Smooth muscle cell (in vitro differentiated cells): ENCODE measurements around the gene NKX6-2. TPM values are rescaled to one million over a fixed set of nuclear protein-coding genes. Genes with fewer than 3 reads are reported as not detected.

Source experiments
- DNase-seq: peaks from one replicate; lab custom pipeline; 2025; ENCODE audit not compliant: unreplicated experiment; lab: John Stamatoyannopoulos, UW
- H2AFZ ChIP-seq: fragments of 200-600 bp; sonication (generic); 2 replicates; pipeline ENCODE4 v1.6.0; 2016; ENCODE audit warnings: antibody characterized with exemption, low read depth, mild to moderate bottlenecking
- H3F3A ChIP-seq: fragments of 200-600 bp; sonication (generic); 2 replicates; pipeline ENCODE4 v1.6.0; 2017; ENCODE audit warnings: antibody characterized with exemption, low read depth
- H3K27ac ChIP-seq: fragments of 200-600 bp; sonication (generic); 2 replicates; pipeline ENCODE4 v1.5.1; 2016; ENCODE audit warnings: low read depth, mild to moderate bottlenecking
- H3K27me3 ChIP-seq: fragments of 200-600 bp; sonication (generic); 2 replicates; pipeline ENCODE4 v1.6.1; 2016; ENCODE audit warnings: low read depth, mild to moderate bottlenecking
- H3K36me3 ChIP-seq: fragments of 200-600 bp; sonication (generic); 2 replicates; pipeline ENCODE4 v1.5.1; 2016; ENCODE audit warnings: low read depth
- H3K4me1 ChIP-seq: fragments of 200-600 bp; sonication (generic); 2 replicates; pipeline ENCODE4 v1.5.1; 2016; ENCODE audit warnings: low read depth
- H3K4me2 ChIP-seq: fragments of 200-600 bp; sonication (generic); 2 replicates; pipeline ENCODE4 v1.6.0; 2016; ENCODE audit warnings: mild to moderate bottlenecking
- H3K4me3 ChIP-seq: fragments of 200-600 bp; sonication (generic); 2 replicates; pipeline ENCODE4 v1.5.1; 2016; ENCODE audit warnings: mild to moderate bottlenecking
- H3K79me2 ChIP-seq: fragments of 200-600 bp; sonication (generic); 2 replicates; pipeline ENCODE4 v1.6.0; 2016; ENCODE audit warnings: low read depth, mild to moderate bottlenecking
- H3K9ac ChIP-seq: fragments of 200-600 bp; sonication (generic); 2 replicates; pipeline ENCODE4 v1.6.0; 2016; ENCODE audit warnings: low read depth
- H3K9me3 ChIP-seq: fragments of 200-600 bp; sonication (generic); replicated peaks from 2 replicates; pipeline ENCODE4 v1.5.1; 2016; ENCODE audit warnings: low read depth
- H4K20me1 ChIP-seq: fragments of 200-600 bp; sonication (generic); 2 replicates; pipeline ENCODE4 v1.6.0; 2016; ENCODE audit warnings: low read depth
- WGBS: methylation state at CpG from one replicate; pipeline ENCODE4 v1.1.7; 2016; ENCODE audit warnings: low lambda C conversion rate; 5-methylcytosine and 5-hydroxymethylcytosine counted together
- polyA plus RNA-seq: library from polyadenylated mRNA; unstranded; fragments of >200 nt; fragmentation: Nextera tagmentation; extraction: Ambion mirVana; gene quantifications from 2 replicates; pipeline ENCODE4 v1.2.1, GENCODE V29; 2016
- total RNA-seq: library from RNA; depleted of rRNA; stranded (reverse); fragments of >200 nt; gene quantifications from 2 replicates; pipeline ENCODE4 v1.2.3, GENCODE V29; 2014
- TF ChIP-seq, protein P1 (sequence below): fragments of 200-600 bp; sonication (generic); IDR thresholded peaks from 2 replicates; pipeline ENCODE4 v1.5.1; 2017; ENCODE audit warnings: borderline replicate concordance, mild to moderate bottlenecking, antibody characterized with exemption; ENCODE audit not compliant: insufficient read depth, poor library complexity, severe bottlenecking

NKX6-2 gene
- total and polyA plus RNA-seq, 2 experiments from 2014 or later: 12.7 TPM; not detected in 1

DNA sequence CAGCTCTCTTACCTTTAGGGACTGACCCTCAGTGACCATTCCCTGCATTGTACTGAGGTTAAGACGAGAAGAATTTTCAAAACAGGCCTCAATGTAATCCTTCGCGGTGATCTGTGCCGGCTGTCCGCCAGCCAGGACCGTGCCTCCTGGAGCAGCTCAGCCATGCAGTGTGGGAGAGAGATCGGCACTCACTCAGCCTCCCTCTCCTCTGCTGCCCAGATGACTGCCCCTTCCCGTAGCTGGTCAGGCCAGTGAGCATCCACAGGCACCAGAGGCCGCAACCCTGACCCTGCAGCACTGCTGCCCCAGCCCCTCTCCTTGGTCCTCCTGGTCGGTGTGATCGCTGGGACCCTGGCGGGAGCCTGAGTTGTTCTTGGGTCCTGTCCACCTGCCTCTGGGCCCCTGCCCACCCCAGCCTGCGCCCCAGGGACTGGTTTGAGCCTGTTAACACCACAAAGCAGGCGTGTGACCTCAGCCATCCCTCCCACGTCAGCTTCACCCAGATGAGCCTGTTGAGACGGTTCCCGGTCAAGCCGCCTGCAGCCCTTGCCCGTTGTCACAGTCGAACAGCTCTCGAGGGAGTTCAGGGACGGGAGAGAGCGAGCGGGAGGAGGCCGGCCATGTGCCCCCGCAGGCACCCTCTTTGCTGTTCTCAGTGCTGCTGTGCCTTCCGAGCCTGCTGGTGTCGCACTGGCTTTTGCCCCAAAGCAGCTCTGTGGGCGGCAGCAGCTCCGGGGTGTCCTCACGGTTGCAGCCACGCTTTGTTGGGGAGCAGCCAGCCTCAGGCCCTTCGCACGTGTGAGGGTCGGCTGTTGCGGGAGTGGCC lies 37.2 kb downstream of the NKX6-2 start:
- TF ChIP-seq, protein P1, sequence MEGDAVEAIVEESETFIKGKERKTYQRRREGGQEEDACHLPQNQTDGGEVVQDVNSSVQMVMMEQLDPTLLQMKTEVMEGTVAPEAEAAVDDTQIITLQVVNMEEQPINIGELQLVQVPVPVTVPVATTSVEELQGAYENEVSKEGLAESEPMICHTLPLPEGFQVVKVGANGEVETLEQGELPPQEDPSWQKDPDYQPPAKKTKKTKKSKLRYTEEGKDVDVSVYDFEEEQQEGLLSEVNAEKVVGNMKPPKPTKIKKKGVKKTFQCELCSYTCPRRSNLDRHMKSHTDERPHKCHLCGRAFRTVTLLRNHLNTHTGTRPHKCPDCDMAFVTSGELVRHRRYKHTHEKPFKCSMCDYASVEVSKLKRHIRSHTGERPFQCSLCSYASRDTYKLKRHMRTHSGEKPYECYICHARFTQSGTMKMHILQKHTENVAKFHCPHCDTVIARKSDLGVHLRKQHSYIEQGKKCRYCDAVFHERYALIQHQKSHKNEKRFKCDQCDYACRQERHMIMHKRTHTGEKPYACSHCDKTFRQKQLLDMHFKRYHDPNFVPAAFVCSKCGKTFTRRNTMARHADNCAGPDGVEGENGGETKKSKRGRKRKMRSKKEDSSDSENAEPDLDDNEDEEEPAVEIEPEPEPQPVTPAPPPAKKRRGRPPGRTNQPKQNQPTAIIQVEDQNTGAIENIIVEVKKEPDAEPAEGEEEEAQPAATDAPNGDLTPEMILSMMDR: no peak
- Histone ChIP-seq H2AFZ (no peak overlapping the region), H3K9me3 (no peaks in the 10 kb centered on the region), H3K4me1 (peaks cover 21% of the 10 kb centered on the region), H3K4me2 (no peak overlapping the region), H4K20me1 (peaks cover 53% of the 10 kb centered on the region), H3K36me3 (no peaks in the 10 kb centered on the region), H3K79me2 (no peaks in the 10 kb centered on the region), H3K9ac (no peak overlapping the region), H3F3A (no peaks in the 10 kb centered on the region), H3K27me3 (no peaks in the 10 kb centered on the region), H3K4me3 (no peak overlapping the region), H3K27ac (no peak overlapping the region)
- DNase-seq: no peak
- WGBS: 93% methylated on average over 36 of the region's 36 CpGs

DNA sequence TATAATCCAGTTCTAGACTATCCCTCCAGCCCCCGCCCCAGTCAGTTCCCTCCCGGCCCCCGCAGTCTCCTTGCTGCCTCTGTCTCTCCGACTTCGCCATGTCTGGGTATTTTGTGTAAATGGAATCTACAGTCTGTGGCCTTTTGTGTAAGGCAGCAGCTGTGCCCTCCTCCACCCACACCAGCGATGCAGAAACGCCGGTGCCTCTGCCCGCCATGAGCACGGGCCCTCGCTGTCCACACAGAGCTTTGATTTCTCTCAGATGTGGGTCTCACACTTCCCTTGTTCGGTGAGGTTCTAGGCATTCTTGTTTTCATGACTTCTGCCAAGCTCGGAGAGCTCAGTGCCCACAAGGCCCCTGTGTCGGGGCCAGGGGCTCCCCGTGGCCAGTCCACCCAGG lies 37.8 kb downstream of the NKX6-2 start:
- TF ChIP-seq, protein P1: no peak

DNA sequence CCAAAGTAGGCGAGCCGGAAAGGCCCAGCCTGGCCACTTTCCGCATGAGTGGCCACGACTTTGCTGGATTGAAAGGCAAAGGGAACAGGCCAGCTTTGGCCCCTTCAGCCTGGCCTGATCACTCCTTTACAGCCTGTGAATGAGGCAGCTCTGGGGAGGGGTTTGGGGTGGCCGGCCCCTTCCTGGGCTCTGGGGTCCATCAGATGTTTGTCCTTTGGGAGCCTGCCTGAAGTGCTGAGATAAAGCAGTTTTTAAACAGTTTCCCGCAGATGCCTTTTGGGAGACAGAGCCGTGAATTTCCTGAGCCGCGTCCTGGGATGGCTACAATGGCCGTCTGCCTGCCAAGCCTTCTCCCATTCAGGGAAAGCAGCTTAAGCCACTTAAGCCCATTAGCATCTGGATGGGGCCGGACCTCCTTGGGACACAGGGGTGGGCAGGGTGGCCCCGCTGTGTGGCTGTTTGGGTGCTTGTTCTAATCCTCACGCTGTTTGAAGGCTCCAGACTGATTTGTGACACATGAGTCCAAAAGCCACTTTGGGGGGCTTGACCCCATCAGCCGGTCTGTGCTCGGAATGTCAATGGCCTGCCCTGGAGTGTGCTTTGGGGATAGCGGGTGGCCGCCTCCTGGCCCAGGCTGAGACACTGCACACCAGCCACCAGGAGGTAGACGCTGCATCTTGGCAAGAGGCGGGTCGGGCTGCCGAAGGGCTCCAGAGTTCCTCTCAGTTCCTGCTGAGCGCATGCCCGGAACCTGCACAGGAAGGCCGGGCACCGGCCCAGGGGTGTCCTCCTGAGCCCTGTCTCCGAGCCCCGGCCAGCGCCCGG lies 38.9 kb downstream of the NKX6-2 start:
- WGBS: 73% methylated on average over 29 of the region's 29 CpGs
- Histone ChIP-seq H3K79me2 (no peaks in the 10 kb centered on the region), H2AFZ (no peak overlapping the region), H3K9me3 (no peaks in the 10 kb centered on the region), H3K27me3 (no peaks in the 10 kb centered on the region), H4K20me1 (peaks cover 69% of the 10 kb centered on the region), H3K36me3 (no peaks in the 10 kb centered on the region), H3F3A (no peaks in the 10 kb centered on the region), H3K9ac (no peak overlapping the region), H3K4me1 (peaks cover 30% of the 10 kb centered on the region), H3K4me2 (no peak overlapping the region), H3K27ac (no peak overlapping the region), H3K4me3 (no peak overlapping the region)
- TF ChIP-seq, protein P1: no peak
- DNase-seq: no peak

More for the DNA sequence above, 37.8 kb downstream of the NKX6-2 start:
- Histone ChIP-seq H3K4me1 (peaks cover 26% of the 10 kb centered on the region), H3K27ac (no peak overlapping the region), H3K27me3 (no peaks in the 10 kb centered on the region), H3F3A (no peaks in the 10 kb centered on the region), H3K9ac (no peak overlapping the region), H3K79me2 (no peaks in the 10 kb centered on the region), H2AFZ (no peak overlapping the region), H3K9me3 (no peaks in the 10 kb centered on the region), H4K20me1 (peaks cover 59% of the 10 kb centered on the region), H3K4me2 (no peak overlapping the region), H3K36me3 (no peaks in the 10 kb centered on the region), H3K4me3 (no peak overlapping the region)
- WGBS: 94% methylated on average over 15 of the region's 15 CpGs
- no peak for DNase-seq
